HG03280 (cell line): ENCODE results near the gene DHRS12.
"Not testable (repeated sequence)": the region's sequence is repeated elsewhere in the genome, so short reads cannot be mapped to it uniquely, and the experiment has no call there.

Source experiments
- ATAC-seq: cut with Tn5 transposase; IDR thresholded peaks from one replicate; pipeline ENCODE4 v1.9.1; 2021; ENCODE audit warnings: mild to moderate bottlenecking, moderate library complexity; ENCODE audit not compliant: unreplicated experiment

DHRS12 gene

GRCh38 chr13:51828730-51829567, 25.0 kb upstream of the DHRS12 start:
- ATAC-seq: no peak

- no peak for ATAC-seq
Observed at GRCh38 chr13:51827254-51827653, 23.3 kb upstream of the DHRS12 start.

GRCh38 chr13:51826606-51827005, 22.6 kb upstream of the DHRS12 start:
- ATAC-seq: no peak

- ATAC-seq: no peak
Observed at GRCh38 chr13:51825681-51826254, 21.8 kb upstream of the DHRS12 start.

GRCh38 chr13:51825165-51825592, 21.2 kb upstream of the DHRS12 start:
- ATAC-seq: no peak

- ATAC-seq: not testable (repeated sequence)
Observed at GRCh38 chr13:51824712-51825111, 20.7 kb upstream of the DHRS12 start.

GRCh38 chr13:51823863-51824262, 19.9 kb upstream of the DHRS12 start:
- ATAC-seq: no peak

GRCh38 chr13:51823359-51823758, 19.4 kb upstream of the DHRS12 start:
- ATAC-seq: no peak

DNA sequence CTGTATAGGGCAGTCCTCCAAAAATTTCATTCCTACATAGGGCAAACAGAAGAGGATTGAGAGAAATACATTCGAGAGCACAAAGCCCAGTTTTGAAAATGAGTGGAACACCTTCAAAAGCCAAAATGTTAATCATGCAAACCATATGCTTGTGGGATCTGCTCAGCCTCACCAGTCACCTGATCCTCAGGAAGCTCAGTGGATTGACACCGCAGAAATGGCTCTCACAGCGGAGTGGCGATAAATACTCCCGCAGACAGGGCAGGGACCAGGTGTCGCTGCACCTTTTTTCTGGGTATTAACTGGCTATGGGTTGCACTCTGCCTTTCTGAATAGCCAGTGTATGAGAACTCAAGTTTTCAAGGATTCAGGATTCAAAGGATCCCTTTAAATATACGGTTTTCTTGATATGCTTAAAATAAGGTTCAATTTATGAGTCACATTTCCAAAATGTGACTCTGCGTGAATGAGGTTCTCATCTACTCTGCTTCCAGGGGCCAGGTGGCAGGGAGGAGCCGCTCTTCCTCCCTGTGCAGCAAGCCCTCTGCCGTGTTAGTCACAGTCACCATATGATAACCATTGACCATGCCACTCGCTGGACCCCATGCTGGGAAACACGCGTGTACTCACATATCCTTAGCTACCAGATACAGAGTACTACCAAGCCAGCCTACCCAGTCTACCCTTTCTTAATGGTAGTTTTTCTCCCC, 18.3 kb upstream of the DHRS12 start:
- ATAC-seq: no peak

DNA sequence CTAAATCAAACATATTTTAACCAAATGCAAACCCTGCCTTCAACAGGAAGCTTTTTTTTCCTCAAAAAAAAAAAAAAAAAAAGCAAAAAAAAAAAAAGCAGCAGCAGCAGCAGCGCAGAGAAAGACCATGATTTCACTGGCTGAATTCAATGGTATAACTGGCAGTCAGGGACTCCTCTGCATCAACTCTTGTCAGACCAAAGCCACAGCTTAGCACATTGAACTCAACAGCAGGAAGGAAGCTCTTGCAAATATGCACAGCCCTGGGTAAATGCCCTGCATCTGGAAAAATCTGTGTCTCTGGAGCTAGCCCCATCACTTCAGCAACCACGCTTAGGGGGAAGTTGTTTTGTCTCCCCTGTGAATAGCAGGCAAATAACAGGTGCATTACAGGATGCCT, 17.6 kb upstream of the DHRS12 start:
- no peak for ATAC-seq

GRCh38 chr13:51820016-51820597, 16.1 kb upstream of the DHRS12 start:
- no peak for ATAC-seq

- ATAC-seq: no peak
Observed at GRCh38 chr13:51819544-51819943, 15.6 kb upstream of the DHRS12 start.

DNA sequence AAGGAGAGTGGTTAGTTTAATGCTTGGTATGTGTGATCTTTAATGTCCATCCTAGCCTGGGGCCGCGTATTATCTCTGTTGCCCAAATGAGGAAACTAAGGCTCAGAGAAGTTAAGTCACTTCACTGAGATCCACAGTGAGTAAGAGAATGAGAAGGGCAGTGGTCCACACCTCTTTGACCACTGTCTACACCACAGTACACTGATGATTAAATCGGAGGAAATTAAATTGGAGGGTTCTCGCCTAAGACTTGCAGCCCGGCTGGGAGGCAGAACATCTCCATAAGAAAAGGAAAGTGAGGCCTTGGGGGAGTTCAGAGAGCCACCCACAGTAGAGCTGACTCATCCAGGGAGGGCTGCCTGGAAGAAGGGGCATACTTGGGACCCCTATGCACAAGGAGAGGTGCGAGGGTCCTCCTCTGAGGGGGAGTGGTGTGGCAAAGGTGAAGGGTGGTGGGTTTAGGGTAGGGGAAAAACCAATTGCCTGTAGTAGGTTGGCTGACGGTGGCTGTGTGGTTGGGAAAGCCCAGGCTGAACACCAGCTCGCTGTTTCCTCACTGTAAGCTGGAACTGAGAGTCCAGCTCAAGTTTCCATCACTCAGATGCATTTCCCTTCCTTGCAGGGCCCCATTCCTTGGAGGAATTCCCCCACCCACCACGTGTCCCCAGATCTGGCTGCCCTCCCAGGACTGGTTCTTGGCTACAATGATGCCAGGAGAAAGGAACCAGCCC, 15.0 kb upstream of the DHRS12 start:
- no peak for ATAC-seq

GRCh38 chr13:51818276-51818675, 14.3 kb upstream of the DHRS12 start:
- no peak for ATAC-seq

DNA sequence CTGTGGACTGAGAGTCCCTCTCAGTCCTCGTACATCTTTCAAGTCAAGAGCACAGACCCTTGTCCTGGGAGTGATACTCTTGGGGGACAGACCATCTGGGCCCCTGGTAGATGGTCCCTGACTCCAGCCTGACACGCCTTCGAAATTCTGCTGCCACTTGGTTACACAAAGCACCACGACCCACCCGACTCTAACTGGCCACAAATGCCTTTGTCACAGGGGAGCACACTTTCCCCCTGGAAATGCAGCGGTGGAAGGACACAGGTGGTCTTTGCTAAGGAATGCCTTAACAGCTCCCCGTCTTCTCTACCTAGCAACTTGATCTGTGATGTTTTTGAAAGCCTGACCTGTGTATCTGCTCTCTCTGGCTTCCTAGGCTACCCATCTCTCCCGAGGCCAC, 13.8 kb upstream of the DHRS12 start:
- ATAC-seq: no peak

DNA sequence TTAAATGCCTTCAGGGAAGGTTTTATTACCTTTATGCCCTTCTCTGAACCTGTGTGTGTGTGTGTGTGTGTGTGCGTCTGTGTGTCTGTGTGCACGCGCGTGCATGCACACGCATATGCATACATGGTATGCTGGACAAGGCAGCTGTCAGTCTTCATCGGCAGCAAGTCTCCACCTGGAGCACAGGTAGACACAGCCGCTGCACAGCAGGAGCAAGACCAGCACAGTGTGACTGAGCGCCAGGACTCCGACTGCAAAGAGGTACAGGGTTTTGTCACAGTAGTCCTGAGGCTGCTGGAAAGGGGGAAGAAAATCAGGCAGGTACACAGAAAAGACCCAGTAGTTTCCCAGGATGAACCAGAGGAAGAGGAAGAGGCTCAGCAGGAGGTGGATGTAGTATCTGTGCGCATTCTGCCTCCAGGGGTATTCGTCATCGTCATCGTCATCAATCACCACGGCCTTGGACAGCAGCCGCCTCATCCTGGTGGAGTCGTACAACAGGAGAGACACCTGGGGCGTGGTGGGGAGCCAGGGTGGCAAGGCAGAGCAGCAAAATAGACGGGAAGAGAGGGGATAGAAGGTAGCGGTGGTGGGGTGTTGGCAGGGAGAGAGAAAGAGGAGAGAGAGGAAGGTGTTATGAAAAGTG, 12.8 kb upstream of the DHRS12 start:
- ATAC-seq: no peak

DNA sequence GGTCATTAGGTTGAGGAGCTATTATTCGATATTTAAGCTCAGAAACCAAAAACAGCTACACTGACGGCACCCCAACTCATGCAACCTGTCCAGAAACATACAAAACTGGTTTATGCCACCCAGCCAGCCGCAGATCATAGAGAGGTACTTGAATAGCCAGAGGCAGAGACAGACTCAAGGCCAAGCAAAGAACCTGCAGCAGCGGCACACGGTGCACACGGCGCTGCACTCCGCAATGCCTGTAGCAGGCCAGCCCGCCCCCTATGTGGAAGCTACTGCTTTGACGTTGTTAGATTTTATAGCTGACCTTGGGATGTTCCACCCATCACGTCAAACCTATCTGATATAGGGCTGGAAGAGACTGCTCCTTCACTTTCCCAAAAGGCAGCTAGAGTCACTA, 11.9 kb upstream of the DHRS12 start:
- no peak for ATAC-seq

DNA sequence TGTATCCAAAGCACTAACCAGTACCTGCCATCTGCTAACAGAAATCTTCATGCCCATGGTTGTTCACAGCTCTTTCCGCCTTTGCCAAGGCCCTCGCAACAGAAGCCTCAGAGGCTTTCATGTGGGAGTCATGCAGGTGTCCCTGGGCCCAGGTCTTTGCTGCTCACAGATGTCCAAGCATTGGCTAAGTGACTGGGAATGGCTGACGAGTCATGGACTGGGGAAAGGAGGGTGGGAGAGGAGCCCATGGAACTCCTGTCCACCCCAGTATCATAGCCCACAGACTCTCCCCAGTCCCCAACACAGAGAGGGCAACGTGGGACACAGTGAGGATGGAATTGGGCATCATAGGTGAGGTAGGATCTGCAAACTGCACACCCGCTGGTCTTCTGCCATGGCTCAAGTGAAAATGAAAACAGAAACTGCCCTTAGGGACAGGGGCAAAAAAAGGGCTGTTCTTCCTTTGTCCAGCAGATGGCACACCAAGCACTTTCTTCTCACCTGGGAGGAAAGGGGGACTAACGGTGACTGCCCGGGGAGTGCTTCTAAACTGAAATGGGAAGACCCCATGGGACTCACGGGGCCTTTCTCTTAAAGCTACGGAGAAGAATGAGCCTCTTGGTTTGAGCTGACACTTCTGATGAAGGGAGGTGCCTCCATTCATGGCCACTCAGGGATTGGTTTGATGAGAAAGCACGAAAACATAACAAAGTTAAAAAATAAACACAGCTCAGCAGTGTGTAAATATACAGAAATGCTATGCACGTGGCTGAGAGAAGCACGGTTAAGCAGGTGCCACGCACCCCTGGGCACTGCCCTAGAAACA, 11.1 kb upstream of the DHRS12 start:
- peak; percentile 89 for ATAC-seq

DNA sequence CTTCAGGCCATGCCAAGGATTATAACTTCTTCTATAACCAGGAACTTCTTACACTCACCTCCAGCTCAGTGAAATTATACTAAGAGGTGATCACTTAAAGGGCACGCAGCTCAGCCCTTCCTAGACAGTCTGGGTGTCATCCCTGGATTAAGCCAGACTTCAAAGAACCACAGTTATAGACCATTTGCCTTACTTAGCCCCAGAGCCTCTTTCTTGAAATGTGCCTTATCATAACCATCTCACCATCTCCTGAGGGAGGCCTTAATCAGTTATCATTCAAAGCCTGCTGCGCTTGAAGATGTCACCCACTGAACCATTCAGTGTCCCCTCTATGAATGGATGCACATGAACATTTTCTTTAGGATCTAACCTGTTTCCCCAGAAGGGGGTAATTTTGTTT, 10.1 kb upstream of the DHRS12 start:
- no peak for ATAC-seq
